Keratinocyte (primary cell): ENCODE results near the gene ITPK1.

Experiments used
- CTCF ChIP-seq, 3 experiments: IDR thresholded peaks in 1 of 3; conservative IDR thresholded peaks in 1 of 3; optimal IDR thresholded peaks in 1 of 3; 2 replicates in 2 of 3; 3 replicates in 1 of 3; pipeline versions ENCODE3 to v1.5.1; 2011; ENCODE audit warnings: low read length in 3 of 3, mild to moderate bottlenecking in 3 of 3, moderate library complexity in 2 of 3, control low read depth in 1 of 3, inconsistent platforms in 1 of 3; ENCODE audit not compliant: insufficient read depth in 2 of 3; ENCODE audit errors: extremely low read depth in 1 of 3
- EZH2 ChIP-seq: IDR thresholded peaks from one replicate; pipeline ENCODE4 v1.6.1; 2012; ENCODE audit warnings: inconsistent platforms, mild to moderate bottlenecking, low read length, moderate library complexity

GRCh38 chr14:93035585-93035916 lies 80.2 kb downstream of the ITPK1 start:
- TF ChIP-seq CTCF (optimal IDR thresholded peaks at IDR 0.05 in 1 of 3, IDR thresholded peaks at IDR 0.05 in 1 of 3, conservative IDR thresholded peaks at IDR 0.05 in 1 of 3; ENCODE audit: extremely low read depth in 1 of 3, insufficient read depth in 2 of 3, low read length in 3 of 3) (no peak), EZH2 (no peak)
